K562 (cell line): Measurements from ENCODE around the gene IRF2BP1. TPM values are rescaled to one million over a fixed set of nuclear protein-coding genes. Genes with fewer than 3 reads are reported as not detected.

ENCODE experiments used
- CBFA2T3 ChIP-seq: fragments of 450-650 bp; IDR thresholded peaks from 2 replicates; pipeline ENCODE4 v1.6.1; 2017
- CCAR2 ChIP-seq: fragments of 200-400 bp; formaldehyde crosslinking; IDR thresholded peaks from 2 replicates; pipeline ENCODE4 v1.6.1; 2017; ENCODE audit warnings: mild to moderate bottlenecking, low read depth, low read length
- ETV6 ChIP-seq, 3 experiments: fragments of 150-350 bp in 1 of 3; sonication (generic) in 1 of 3; formaldehyde crosslinking in 1 of 3; IDR thresholded peaks; 2 replicates each; pipeline versions ENCODE4 v1.6.1 to v1.8.0; 2014 to 2022; ENCODE audit warnings: borderline replicate concordance in 2 of 3, low read depth in 2 of 3, antibody characterized with exemption in 1 of 3, low read length in 1 of 3, mild to moderate bottlenecking in 1 of 3, missing genetic modification reagents in 1 of 3
- HIVEP1 ChIP-seq: fragments of 250-450 bp; sonication (Bioruptor Pico); IDR thresholded peaks from 2 replicates; pipeline ENCODE4 v1.4.0; 2020; ENCODE audit warnings: mild to moderate bottlenecking
- HLTF ChIP-seq: fragments of 450-650 bp; IDR thresholded peaks from 2 replicates; pipeline ENCODE4 v1.6.1; 2016
- IRF2 ChIP-seq: sonication (generic); formaldehyde crosslinking; IDR thresholded peaks from 2 replicates; pipeline ENCODE4 v1.8.1; 2022; ENCODE audit warnings: mild to moderate bottlenecking, missing genetic modification reagents
- JUND ChIP-seq, 2 experiments: IDR thresholded peaks; 2 replicates in 1 of 2; 3 replicates in 1 of 2; pipeline ENCODE4 v1.6.1; 2011; ENCODE audit warnings: borderline replicate concordance in 2 of 2, low read depth in 2 of 2, low read length in 2 of 2, improper control_type of control experiment in 1 of 2, missing biosample characterization in 1 of 2, missing genetic modification characterization in 1 of 2, missing genetic modification reagents in 1 of 2
- KAT7 ChIP-seq: sonication (generic); formaldehyde crosslinking; IDR thresholded peaks from 2 replicates; pipeline ENCODE4 v1.8.0; 2022; ENCODE audit warnings: missing genetic modification reagents, mild to moderate bottlenecking, borderline replicate concordance
- NFRKB ChIP-seq: fragments of 450-650 bp; IDR thresholded peaks from 2 replicates; pipeline ENCODE4 v1.6.1; 2016; ENCODE audit warnings: low read depth
- NR4A1 ChIP-seq, 2 experiments: fragments of 250-450 bp in 1 of 2; fragments of 450-650 bp in 1 of 2; sonication (Bioruptor Pico) in 1 of 2; IDR thresholded peaks; 2 replicates each; pipeline versions ENCODE4 v1.4.0 to v1.6.1; 2016 to 2020; ENCODE audit warnings: mild to moderate bottlenecking in 2 of 2, missing compliant biosample characterization in 1 of 2, missing genetic modification characterization in 1 of 2, moderate library complexity in 1 of 2
- TEAD1 ChIP-seq, 2 experiments: fragments of 450-650 bp in 1 of 2; sonication (generic) in 1 of 2; formaldehyde crosslinking; IDR thresholded peaks; 2 replicates each; pipeline versions ENCODE4 v1.4.0 to v1.8.0; 2020 to 2022; ENCODE audit warnings: mild to moderate bottlenecking in 2 of 2, missing genetic modification reagents in 1 of 2
- ZNF232 ChIP-seq: sonication (generic); formaldehyde crosslinking; IDR thresholded peaks from 2 replicates; pipeline ENCODE4 v1.8.0; 2022; ENCODE audit warnings: mild to moderate bottlenecking, missing genetic modification reagents
- ZNF583 ChIP-seq: fragments of 250-450 bp; sonication (Bioruptor Pico); IDR thresholded peaks from 2 replicates; pipeline ENCODE4 v1.4.0; 2020
- ZNF586 ChIP-seq: fragments of 450-650 bp; formaldehyde crosslinking; conservative IDR thresholded peaks from 2 replicates; pipeline ENCODE4 v1.4.0; 2020; ENCODE audit warnings: mild to moderate bottlenecking, moderate library complexity
- polyA plus RNA-seq, 8 experiments: library from polyadenylated mRNA; depleted of rRNA in 4 of 8; stranded (reverse) in 5 of 8; unstranded in 3 of 8; fragments of >200 nt; fragmentation: Nextera tagmentation in 2 of 8; fragmentation: Illumina TruSeq in 1 of 8; extraction: Ambion mirVana in 2 of 8; extraction: Trizol in 1 of 8; gene quantifications; 2 replicates each; pipeline versions ENCODE4 v1.2.1 to v1.2.3, GENCODE V29; 2011 to 2014; ENCODE audit warnings: inconsistent platforms in 1 of 8, missing spikeins in 1 of 8
- total RNA-seq, 7 experiments: library from RNA; depleted of rRNA in 6 of 7; stranded (reverse); fragments of >200 nt in 6 of 7; fragmentation: Illumina TruSeq in 2 of 7; extraction: Trizol in 2 of 7; gene quantifications; 2 replicates each; pipeline versions ENCODE4 v1.2.1 to v1.2.3, GENCODE V29; 2011 to 2021; ENCODE audit warnings: low replicate concordance in 1 of 7
- TF ChIP-seq, protein P1 (sequence below), 2 experiments: fragments of 450-650 bp; IDR thresholded peaks; 2 replicates each; pipeline ENCODE4 v1.6.1; 2018; ENCODE audit warnings: mild to moderate bottlenecking in 2 of 2, low read depth in 1 of 2; ENCODE audit not compliant: partially characterized antibody in 2 of 2
- TF ChIP-seq, protein P2 (sequence below): sonication (generic); formaldehyde crosslinking; IDR thresholded peaks from 2 replicates; pipeline ENCODE4 v1.4.0; 2020; ENCODE audit warnings: mild to moderate bottlenecking, missing genetic modification reagents
- TF ChIP-seq, protein P3 (sequence below): fragments of 450-650 bp; formaldehyde crosslinking; conservative IDR thresholded peaks from 2 replicates; pipeline ENCODE4 v1.4.0; 2022; ENCODE audit warnings: mild to moderate bottlenecking, missing genetic modification characterization

Gene IRF2BP1
- total and polyA plus RNA-seq, 9 of the 15 experiments (the other 6 are each of a cell fraction or from before 2014, with no cell fraction given), result 0.61 to 35.9 (median 3.5) TPM

DNA sequence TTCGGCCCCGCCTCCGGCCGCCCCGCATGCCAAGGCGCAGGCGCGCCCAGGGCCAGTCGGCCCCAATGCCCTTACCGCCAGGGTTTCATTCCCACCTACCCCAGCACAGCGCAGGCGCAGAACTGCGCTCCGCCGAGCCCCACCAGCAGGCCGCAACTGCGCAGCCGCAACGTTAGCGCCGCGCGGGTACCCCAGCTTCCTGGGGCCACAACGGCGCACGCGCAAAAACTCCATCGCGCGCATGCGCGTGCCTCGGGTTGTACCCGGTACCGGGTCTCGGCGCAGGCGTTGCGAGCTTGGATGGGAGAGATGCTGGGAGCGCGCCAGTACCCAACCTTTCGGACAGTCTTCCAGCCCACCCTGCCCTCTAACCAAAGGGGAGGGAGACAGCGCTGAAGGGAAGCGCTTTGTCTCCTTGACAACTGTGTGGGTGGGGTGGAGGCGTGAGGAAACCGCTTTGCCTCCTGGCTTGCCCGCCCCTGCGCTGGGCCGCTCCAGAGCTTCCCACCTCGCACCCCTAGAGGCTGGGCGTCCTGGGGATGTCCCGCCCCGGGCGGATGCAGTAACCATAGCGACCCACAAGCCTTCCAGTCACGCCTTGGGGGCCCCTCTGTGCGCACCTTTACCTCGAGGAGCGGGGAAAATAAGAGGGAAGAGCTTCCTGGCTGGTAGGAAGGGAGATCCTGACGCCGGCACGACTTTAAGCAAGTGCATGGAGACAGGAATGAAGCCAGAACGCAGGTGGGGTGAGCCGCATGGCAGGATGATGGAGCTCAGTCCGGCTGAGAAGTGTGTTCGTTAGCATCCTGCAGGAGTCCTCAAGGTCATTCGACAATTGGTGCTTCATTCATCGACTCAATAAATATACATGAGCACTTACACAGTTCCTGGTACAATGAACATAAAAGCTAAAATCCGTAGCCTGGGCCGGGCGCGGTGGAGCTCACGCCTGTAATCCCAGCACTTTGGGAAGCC is 17.0 kb upstream of the IRF2BP1 start (continued):
- TF ChIP-seq, protein P1, sequence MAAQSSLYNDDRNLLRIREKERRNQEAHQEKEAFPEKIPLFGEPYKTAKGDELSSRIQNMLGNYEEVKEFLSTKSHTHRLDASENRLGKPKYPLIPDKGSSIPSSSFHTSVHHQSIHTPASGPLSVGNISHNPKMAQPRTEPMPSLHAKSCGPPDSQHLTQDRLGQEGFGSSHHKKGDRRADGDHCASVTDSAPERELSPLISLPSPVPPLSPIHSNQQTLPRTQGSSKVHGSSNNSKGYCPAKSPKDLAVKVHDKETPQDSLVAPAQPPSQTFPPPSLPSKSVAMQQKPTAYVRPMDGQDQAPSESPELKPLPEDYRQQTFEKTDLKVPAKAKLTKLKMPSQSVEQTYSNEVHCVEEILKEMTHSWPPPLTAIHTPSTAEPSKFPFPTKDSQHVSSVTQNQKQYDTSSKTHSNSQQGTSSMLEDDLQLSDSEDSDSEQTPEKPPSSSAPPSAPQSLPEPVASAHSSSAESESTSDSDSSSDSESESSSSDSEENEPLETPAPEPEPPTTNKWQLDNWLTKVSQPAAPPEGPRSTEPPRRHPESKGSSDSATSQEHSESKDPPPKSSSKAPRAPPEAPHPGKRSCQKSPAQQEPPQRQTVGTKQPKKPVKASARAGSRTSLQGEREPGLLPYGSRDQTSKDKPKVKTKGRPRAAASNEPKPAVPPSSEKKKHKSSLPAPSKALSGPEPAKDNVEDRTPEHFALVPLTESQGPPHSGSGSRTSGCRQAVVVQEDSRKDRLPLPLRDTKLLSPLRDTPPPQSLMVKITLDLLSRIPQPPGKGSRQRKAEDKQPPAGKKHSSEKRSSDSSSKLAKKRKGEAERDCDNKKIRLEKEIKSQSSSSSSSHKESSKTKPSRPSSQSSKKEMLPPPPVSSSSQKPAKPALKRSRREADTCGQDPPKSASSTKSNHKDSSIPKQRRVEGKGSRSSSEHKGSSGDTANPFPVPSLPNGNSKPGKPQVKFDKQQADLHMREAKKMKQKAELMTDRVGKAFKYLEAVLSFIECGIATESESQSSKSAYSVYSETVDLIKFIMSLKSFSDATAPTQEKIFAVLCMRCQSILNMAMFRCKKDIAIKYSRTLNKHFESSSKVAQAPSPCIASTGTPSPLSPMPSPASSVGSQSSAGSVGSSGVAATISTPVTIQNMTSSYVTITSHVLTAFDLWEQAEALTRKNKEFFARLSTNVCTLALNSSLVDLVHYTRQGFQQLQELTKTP (IDR thresholded peaks at IDR 0.05; ENCODE audit: low read depth in 1 of 2, partially characterized antibody in 2 of 2), result no peak
- TF ChIP-seq IRF2 (CRISPR knock-in tag) (no peak), ETV6 (IDR thresholded peaks at IDR 0.05; ENCODE audit: borderline replicate concordance in 1 of 2, low read depth in 2 of 2, low read length in 1 of 2) (no peak), ETV6 (CRISPR knock-in tag; IDR thresholded peaks at IDR 0.05; ENCODE audit: borderline replicate concordance) (no peak), KAT7 (no peak), CCAR2 (no peak), HIVEP1 (CRISPR knock-in tag) (peak; percentile 58; the same call in 1 of the 2 replicates), ZNF583 (CRISPR knock-in tag) (peak; percentile 65; the same call in 1 of the 2 replicates), TEAD1 (CRISPR knock-in tag; IDR thresholded peaks at IDR 0.05) (no peak), HLTF (no peak), ZNF232 (CRISPR knock-in tag) (no peak), CBFA2T3 (no peak), JUND (IDR thresholded peaks at IDR 0.05; ENCODE audit: borderline replicate concordance, low read depth, low read length) (0 out of 2 replicates have a peak, but pooled peaks have one; percentile 2), JUND (tag; IDR thresholded peaks at IDR 0.05; ENCODE audit: borderline replicate concordance, low read depth, low read length) (no peak), ZNF586 (no peak), NFRKB (no peak), NR4A1 (CRISPR knock-in tag; IDR thresholded peaks at IDR 0.05) (no peak), NR4A1 (tag; IDR thresholded peaks at IDR 0.05) (no peak)
- TF ChIP-seq, protein P2, sequence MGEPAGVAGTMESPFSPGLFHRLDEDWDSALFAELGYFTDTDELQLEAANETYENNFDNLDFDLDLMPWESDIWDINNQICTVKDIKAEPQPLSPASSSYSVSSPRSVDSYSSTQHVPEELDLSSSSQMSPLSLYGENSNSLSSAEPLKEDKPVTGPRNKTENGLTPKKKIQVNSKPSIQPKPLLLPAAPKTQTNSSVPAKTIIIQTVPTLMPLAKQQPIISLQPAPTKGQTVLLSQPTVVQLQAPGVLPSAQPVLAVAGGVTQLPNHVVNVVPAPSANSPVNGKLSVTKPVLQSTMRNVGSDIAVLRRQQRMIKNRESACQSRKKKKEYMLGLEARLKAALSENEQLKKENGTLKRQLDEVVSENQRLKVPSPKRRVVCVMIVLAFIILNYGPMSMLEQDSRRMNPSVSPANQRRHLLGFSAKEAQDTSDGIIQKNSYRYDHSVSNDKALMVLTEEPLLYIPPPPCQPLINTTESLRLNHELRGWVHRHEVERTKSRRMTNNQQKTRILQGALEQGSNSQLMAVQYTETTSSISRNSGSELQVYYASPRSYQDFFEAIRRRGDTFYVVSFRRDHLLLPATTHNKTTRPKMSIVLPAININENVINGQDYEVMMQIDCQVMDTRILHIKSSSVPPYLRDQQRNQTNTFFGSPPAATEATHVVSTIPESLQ (CRISPR knock-in tag), result no peak
- TF ChIP-seq, protein P3, sequence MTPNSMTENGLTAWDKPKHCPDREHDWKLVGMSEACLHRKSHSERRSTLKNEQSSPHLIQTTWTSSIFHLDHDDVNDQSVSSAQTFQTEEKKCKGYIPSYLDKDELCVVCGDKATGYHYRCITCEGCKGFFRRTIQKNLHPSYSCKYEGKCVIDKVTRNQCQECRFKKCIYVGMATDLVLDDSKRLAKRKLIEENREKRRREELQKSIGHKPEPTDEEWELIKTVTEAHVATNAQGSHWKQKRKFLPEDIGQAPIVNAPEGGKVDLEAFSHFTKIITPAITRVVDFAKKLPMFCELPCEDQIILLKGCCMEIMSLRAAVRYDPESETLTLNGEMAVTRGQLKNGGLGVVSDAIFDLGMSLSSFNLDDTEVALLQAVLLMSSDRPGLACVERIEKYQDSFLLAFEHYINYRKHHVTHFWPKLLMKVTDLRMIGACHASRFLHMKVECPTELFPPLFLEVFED (CRISPR knock-in tag), result no peak
